Uterus (tissue), 2 donors: Measurements from ENCODE around the gene CADM2.

ENCODE experiments used
- CTCF ChIP-seq, 4 experiments: fragments of 200-600 bp in 2 of 4; fragments of 450-650 bp in 2 of 4; sonication (generic) in 2 of 4; IDR thresholded peaks; one replicate each; pipeline ENCODE4 v1.5.1; 2016 to 2019; ENCODE audit warnings: antibody characterized with exemption in 4 of 4, mild to moderate bottlenecking in 2 of 4, moderate library complexity in 1 of 4
- POLR2A ChIP-seq, 2 donors: fragments of 450-650 bp; IDR thresholded peaks; one replicate each; pipeline ENCODE4 v1.6.1; 2016; ENCODE audit warnings: antibody characterized with exemption in 2 of 2, mild to moderate bottlenecking in 1 of 2, moderate library complexity in 1 of 2

- TF ChIP-seq CTCF (IDR thresholded peaks at IDR 0.05) (no peak), POLR2A (IDR thresholded peaks at IDR 0.05) (no peak)
Observed at GRCh38 chr3:85672761-85673160, 714.0 kb downstream of the CADM2 start.
